Aorta (tissue), 4 donors: Measurements from ENCODE around the gene TRMT10A. TPM values are rescaled to one million over a fixed set of nuclear protein-coding genes. Genes with fewer than 3 reads are reported as not detected.

Experiments used
- polyA plus RNA-seq, 2 donors: library from polyadenylated mRNA; stranded (reverse); fragments of 200-250 nt; gene quantifications; one replicate each; pipeline ENCODE4 v1.2.3, GENCODE V29; 2013
- total RNA-seq, 2 donors: library from RNA; stranded (reverse); fragmentation: NEBNext Ultra II Directional; extraction: Animal tissue kit (Norgen Biotek cat#: 25700); gene quantifications; one replicate each; pipeline ENCODE4 v1.2.1, GENCODE V29; 2021
- donor health status: healthy with polysubstance abuse.
- donor health status: Bipolar disorder and iron deficiency.
- donor health status: DM: no; HTN: no; CAD: no.
- donor health status: DM: yes; HTN: yes; CAD: no.

The TRMT10A gene
- total and polyA plus RNA-seq, 4 donors, result 1.1 to 4.6 (median 3.5) TPM

Other genes starting within 250 kb of the TRMT10A start
- gene ADH1B, start 242.6 kb downstream of the TRMT10A start, total RNA-seq, result 100 to 1,000 TPM; 502 to 753 TPM
- 1,000 to 10,000 TPM in 1 of 2 donors, 100 to 1,000 TPM in 1; 517 to 4,880 TPM for gene ADH1B, start 242.6 kb downstream of the TRMT10A start, polyA plus RNA-seq
- 10 to 100 TPM in 1 of 2 donors, 1 to 10 TPM in 1; 3.4 to 11.7 TPM for gene ADH1C, start 211.3 kb downstream of the TRMT10A start, total RNA-seq
- gene ADH1C, start 211.3 kb downstream of the TRMT10A start, polyA plus RNA-seq, result 10 to 100 TPM in 1 of 2 donors, 1 to 10 TPM in 1; 2.8 to 21.2 TPM
- not detected for gene ADH7, start 128.7 kb downstream of the TRMT10A start, total RNA-seq
- under 1 TPM; 0.10 to 0.13 TPM for gene ADH7, start 128.7 kb downstream of the TRMT10A start, polyA plus RNA-seq
- not detected for gene C4orf17, start 53.0 kb downstream of the TRMT10A start, total RNA-seq
- not detected for gene C4orf17, start 53.0 kb downstream of the TRMT10A start, polyA plus RNA-seq
- gene MTTP, start 10.8 kb upstream of the TRMT10A start, total RNA-seq, result under 1 TPM; 0.48 to 0.65 TPM
- gene MTTP, start 10.8 kb upstream of the TRMT10A start, polyA plus RNA-seq, result 10 to 100 TPM in 1 of 2 donors, not detected in 1; 13.6 TPM
- 1 to 10 TPM in 1 of 2 donors, not detected in 1; 1.3 TPM for gene C4orf54, start 93.8 kb upstream of the TRMT10A start, total RNA-seq
- gene C4orf54, start 93.8 kb upstream of the TRMT10A start, polyA plus RNA-seq, result under 1 TPM; under 0.01 TPM